Right lobe of liver (tissue), 6 donors: ENCODE data around the gene DIDO1. TPM values are rescaled to one million over a fixed set of nuclear protein-coding genes. Genes with fewer than 3 reads are reported as not detected.

Experiments used
- ATAC-seq, 4 donors: fragments of 200-7000 bp; cut with Tn5 transposase; one replicate each; pipeline ENCODE4 v1.9.1; 2020; ENCODE audit warnings: mild to moderate bottlenecking in 4 of 4, moderate library complexity in 4 of 4
- DNase-seq, 3 donors: peaks; one replicate each; pipeline ENCODE4 v3.0.0-alpha.2; 2020
- H3K27ac ChIP-seq, 3 donors: fragments of 200-600 bp; one replicate each; pipeline ENCODE4 v1.8.0; 2022
- H3K27me3 ChIP-seq, 2 donors: fragments of 200-600 bp; one replicate each; pipeline ENCODE4 v1.8.0; 2022
- H3K36me3 ChIP-seq, 4 donors: fragments of 200-600 bp; sonication (generic) in 1 of 4; one replicate each; pipeline versions ENCODE4 v1.5.1 to v1.8.0; 2017 to 2022; ENCODE audit warnings: control low read depth in 1 of 4
- H3K4me1 ChIP-seq, 4 donors: fragments of 200-600 bp; sonication (generic) in 1 of 4; one replicate each; pipeline versions ENCODE4 v1.5.1 to v1.8.0; 2017 to 2022; ENCODE audit warnings: control low read depth in 1 of 4
- H3K4me3 ChIP-seq, 3 donors: fragments of 200-600 bp; one replicate each; pipeline ENCODE4 v1.8.0; 2022
- H3K9me3 ChIP-seq, 4 donors: fragments of 200-600 bp; sonication (generic) in 1 of 4; one replicate each; pipeline versions ENCODE4 v1.5.1 to v1.8.0; 2017 to 2022; ENCODE audit warnings: control low read depth in 1 of 4
- POLR2A ChIP-seq: fragments of 450-650 bp; IDR thresholded peaks from one replicate; pipeline ENCODE4 v1.6.1; 2017; ENCODE audit warnings: antibody characterized with exemption, mild to moderate bottlenecking
- WGBS: methylation state at CpG from one replicate; pipeline ENCODE4 v1.1.6; 2018; ENCODE audit warnings: low coverage, low lambda C conversion rate; ENCODE audit not compliant: insufficient coverage; ENCODE audit errors: missing lambda C conversion rate; 5-methylcytosine and 5-hydroxymethylcytosine counted together
- intact Hi-C, 2 donors: fragments of 100-400 bp; cut with DNase I; formaldehyde crosslinking; loops; one replicate each; pipeline versions ENCODE4 v1.11.2 to v1.14.1; 2022
- total RNA-seq, 6 experiments: library from RNA; depleted of rRNA in 2 of 6; stranded (reverse); fragments of >200 nt in 2 of 6; fragmentation: NEBNext Ultra II Directional in 3 of 6; extraction: Animal tissue kit (Norgen Biotek cat#: 25700) in 3 of 6; gene quantifications; one replicate each; pipeline versions ENCODE4 v1.1.0 to v1.2.4, GENCODE V29; 2016 to 2023
- TF ChIP-seq, protein P1 (sequence below), 4 donors: fragments of 200-600 bp in 3 of 4; fragments of 450-650 bp in 1 of 4; IDR thresholded peaks; one replicate each; pipeline versions ENCODE4 v1.5.1 to v1.8.0; 2016 to 2022; ENCODE audit warnings: antibody characterized with exemption in 4 of 4, mild to moderate bottlenecking in 2 of 4
- donor health status: DM: no; HTN: yes; CAD: no.
- donor health status: DM: no; HTN: no; CAD: no.
- donor health status: DM: no; HTN: no; CAD: no.
- donor health status: DM: no; HTN: yes; CAD: no.
- donor health status: DM: no; HTN: yes; CAD: no.

DIDO1 gene
- total RNA-seq, 6 experiments from 2014 or later = 18.3 to 28.1 (median 21.1) TPM

DNA sequence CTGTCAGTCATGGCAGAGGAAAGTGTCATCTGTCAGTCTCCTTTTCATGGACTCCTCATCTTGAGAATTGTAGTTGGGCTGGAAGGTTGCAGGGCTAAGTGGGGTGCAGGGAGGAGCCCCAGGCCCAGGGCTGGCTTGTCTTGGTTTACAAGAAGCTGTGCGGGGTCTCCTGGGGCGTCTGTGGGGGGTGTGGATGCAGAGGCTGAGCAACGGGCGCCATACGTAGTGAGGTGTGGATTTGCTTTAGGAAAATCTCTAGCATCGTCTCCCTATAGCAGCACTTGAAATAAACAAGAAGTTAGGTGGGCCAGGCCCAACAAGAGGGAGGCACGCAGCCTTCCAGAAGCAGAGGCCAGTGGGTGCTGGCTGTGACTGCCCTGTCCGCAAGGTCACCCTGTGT is 24.4 kb upstream of the DIDO1 start:
- intact Hi-C loops = no loop called here
- no CpG with 5 or more reads among the region's 8 CpGs for WGBS
- no peak for ATAC-seq

DNA sequence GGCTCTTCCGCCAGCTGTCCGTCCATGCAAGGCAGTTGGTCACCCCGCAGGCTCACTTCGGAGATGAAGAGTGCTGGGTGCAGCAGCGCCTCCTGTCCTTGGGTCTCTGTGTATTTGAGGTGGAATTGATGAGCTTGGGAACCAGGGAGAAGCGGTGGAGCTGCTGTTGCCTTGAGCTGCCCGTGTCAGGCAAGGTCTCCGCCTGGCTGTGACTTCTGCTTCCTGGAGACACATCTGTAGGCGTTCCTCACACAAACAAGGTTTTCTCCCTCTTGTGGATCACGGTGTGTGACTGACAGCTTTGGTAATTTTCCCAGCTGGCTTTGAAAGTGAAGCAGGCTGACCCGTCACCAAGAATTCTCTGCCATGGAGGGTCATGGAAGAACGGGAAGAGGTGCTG is 23.7 kb upstream of the DIDO1 start:
- no peak for ATAC-seq
- Histone ChIP-seq H3K27ac (no peak overlapping the region), H3K4me1 (peaks cover 0 to 22% (median 8%) of the 10 kb centered on the region in 4 donors), H3K9me3 (no peaks in the 10 kb centered on the region), H3K36me3 (peaks cover 0 to 26% (median 3%) of the 10 kb centered on the region in 4 donors), H3K27me3 (no peaks in the 10 kb centered on the region), H3K4me3 (no peak overlapping the region)
- TF ChIP-seq, protein P1, sequence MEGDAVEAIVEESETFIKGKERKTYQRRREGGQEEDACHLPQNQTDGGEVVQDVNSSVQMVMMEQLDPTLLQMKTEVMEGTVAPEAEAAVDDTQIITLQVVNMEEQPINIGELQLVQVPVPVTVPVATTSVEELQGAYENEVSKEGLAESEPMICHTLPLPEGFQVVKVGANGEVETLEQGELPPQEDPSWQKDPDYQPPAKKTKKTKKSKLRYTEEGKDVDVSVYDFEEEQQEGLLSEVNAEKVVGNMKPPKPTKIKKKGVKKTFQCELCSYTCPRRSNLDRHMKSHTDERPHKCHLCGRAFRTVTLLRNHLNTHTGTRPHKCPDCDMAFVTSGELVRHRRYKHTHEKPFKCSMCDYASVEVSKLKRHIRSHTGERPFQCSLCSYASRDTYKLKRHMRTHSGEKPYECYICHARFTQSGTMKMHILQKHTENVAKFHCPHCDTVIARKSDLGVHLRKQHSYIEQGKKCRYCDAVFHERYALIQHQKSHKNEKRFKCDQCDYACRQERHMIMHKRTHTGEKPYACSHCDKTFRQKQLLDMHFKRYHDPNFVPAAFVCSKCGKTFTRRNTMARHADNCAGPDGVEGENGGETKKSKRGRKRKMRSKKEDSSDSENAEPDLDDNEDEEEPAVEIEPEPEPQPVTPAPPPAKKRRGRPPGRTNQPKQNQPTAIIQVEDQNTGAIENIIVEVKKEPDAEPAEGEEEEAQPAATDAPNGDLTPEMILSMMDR (IDR thresholded peaks at IDR 0.05) = no peak
- TF ChIP-seq POLR2A = no peak
- intact Hi-C loops = no loop called here
- DNase-seq = no peak
- WGBS = 91% methylated on average over 9 of the region's 12 CpGs

More for the DNA sequence above, 24.4 kb upstream of the DIDO1 start:
- H3K27me3 ChIP-seq = no peaks in the 10 kb centered on the region
- H3K4me3 ChIP-seq = no peak overlapping the region
- DNase-seq = no peak
- H3K27ac ChIP-seq = no peak overlapping the region
- TF ChIP-seq POLR2A = no peak
- TF ChIP-seq, protein P1 (IDR thresholded peaks at IDR 0.05) = no peak
- H3K36me3 ChIP-seq = peaks cover 0 to 19% (median 2%) of the 10 kb centered on the region in 4 donors
- H3K4me1 ChIP-seq = peaks cover 0 to 27% (median 8%) of the 10 kb centered on the region in 4 donors
- H3K9me3 ChIP-seq = no peaks in the 10 kb centered on the region

DNA sequence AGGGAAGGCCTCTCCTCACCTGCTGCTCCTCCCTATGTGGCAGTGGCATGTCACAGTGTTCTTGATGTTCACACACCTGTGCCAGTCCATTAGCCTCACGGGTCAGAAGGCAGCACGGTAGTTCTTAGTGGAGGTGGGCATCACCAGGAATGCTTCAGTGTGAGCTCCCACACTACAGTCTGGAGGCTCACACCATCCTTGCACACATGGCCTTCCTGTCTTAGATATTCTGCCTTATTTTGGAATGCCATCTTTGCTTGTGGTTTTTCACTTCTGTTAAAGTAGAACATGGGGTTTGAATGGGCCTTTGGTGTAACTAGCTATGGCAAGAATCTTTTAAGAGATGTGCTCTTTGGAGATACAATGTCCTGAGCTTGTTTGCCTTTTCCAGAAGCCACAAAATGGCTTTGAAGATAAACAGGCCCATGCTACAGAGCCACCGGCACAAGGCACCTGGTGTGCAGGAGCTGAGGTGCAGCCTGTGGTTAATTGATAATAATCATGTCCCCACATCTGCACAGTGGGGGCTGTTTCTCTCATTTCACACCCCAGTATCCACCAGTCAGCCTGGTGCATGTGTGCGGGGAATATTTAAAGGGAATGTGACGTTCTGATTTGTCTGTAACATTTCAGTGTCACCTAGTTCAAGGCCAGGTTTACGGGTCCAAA is 23.0 kb upstream of the DIDO1 start:
- Histone ChIP-seq H3K36me3 (peaks cover under 1 to 33% (median 9%) of the 10 kb centered on the region in 4 donors), H3K9me3 (no peaks in the 10 kb centered on the region), H3K27ac (no peak overlapping the region), H3K4me3 (no peak overlapping the region), H3K27me3 (no peaks in the 10 kb centered on the region), H3K4me1 (peaks cover 0 to 16% (median 8%) of the 10 kb centered on the region in 4 donors)
- TF ChIP-seq, protein P1 (IDR thresholded peaks at IDR 0.05) = no peak
- TF ChIP-seq POLR2A = no peak
- intact Hi-C loops = no loop called here
- DNase-seq (no peak), ATAC-seq (no peak)
- WGBS = 100% methylated on average over 2 of the region's 6 CpGs

DNA sequence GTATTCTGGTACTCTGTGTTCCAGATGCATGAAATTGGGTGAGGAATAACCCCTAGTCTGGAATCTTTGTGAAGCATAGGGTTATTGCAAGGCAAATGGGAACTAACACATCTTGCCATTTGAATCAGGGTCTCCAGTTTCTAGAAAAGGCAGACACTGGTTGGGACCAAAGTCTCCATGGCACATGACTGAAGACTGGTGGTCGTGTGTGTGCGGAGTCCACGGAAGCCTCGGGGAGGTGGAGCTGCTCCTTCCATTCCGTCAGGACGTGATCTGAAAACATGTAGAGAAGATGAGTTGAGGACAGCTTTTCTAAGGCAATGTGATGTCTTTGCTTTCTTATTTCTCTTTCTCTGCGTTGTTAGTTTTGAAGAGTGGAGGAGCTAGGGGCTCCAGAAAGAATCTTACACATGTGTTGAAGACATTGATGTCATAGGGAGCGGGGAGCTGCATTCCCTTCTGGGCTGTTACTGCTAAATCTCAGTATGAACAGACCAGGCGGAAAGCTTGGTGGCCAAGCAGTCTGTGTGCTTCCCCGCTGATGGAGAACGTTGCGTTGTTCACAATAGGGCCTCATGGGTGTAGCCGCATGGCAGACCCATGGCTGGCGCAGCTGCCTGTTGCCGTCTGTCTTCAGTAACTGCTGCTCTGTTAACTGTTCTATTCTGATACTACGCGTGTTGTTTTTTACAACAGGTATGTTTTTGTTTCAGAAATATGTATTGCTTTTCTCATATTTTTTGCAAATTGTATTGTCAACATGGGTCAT is 21.4 kb upstream of the DIDO1 start:
- Histone ChIP-seq H3K9me3 (no peaks in the 10 kb centered on the region), H3K27me3 (no peaks in the 10 kb centered on the region), H3K4me3 (no peak overlapping the region), H3K36me3 (peaks cover 6 to 49% (median 22%) of the 10 kb centered on the region in 4 donors), H3K4me1 (peaks cover 0 to 15% (median 2%) of the 10 kb centered on the region in 4 donors), H3K27ac (no peak overlapping the region)
- intact Hi-C loops = no loop called here
- ATAC-seq (no peak), DNase-seq (no peak)
- 97% methylated on average over 8 of the region's 17 CpGs for WGBS
- no peak for TF ChIP-seq POLR2A
- TF ChIP-seq, protein P1 (IDR thresholded peaks at IDR 0.05) = no peak
